MCF 10A (cell line): ENCODE data around the gene OR2V2. TPM values are rescaled to one million over a fixed set of nuclear protein-coding genes. Genes with fewer than 3 reads are reported as not detected.

Experiments
- BruUV-seq: library from RNA; stranded (reverse); fragments of 400-500 nt; replicated peaks from 2 replicates; lab custom pipeline; 2021; lab: Mats Ljungman, UMichigan
- CTCF ChIA-PET: fragments of 300-600 bp; sonication (Branson Sonifier 250); formaldehyde crosslinking; extraction: SDS; loops from one replicate; lab custom pipeline; 2021; ENCODE audit warnings: antibody characterized with exemption, inconsistent platforms; lab: Yijun Ruan, JAX
- POLR2A ChIA-PET: fragments of 300-600, 350-650 bp; sonication (Branson Sonifier 250); formaldehyde crosslinking; extraction: SDS; loops from one replicate; lab custom pipeline; 2020; ENCODE audit warnings: antibody characterized with exemption, inconsistent platforms; lab: Yijun Ruan, JAX
- DNase-seq: peaks from one replicate; pipeline ENCODE4 v3.0.0-alpha.2; 2018; ENCODE audit not compliant: unreplicated experiment
- H3K27ac Mint-ChIP-seq: one replicate; pipeline ENCODE4 v1.8.0; 2022; ENCODE audit warnings: mild to moderate bottlenecking, low read depth, mixed read lengths; ENCODE audit not compliant: unreplicated experiment
- H3K27me3 Mint-ChIP-seq: one replicate; pipeline ENCODE4 v1.8.0; 2022; ENCODE audit warnings: mixed read lengths; ENCODE audit not compliant: insufficient read depth, unreplicated experiment
- H3K36me3 Mint-ChIP-seq: one replicate; pipeline ENCODE4 v1.8.0; 2022; ENCODE audit warnings: mild to moderate bottlenecking, moderate library complexity, mixed read lengths; ENCODE audit not compliant: insufficient read depth, unreplicated experiment
- H3K4me1 Mint-ChIP-seq: one replicate; pipeline ENCODE4 v1.8.0; 2022; ENCODE audit warnings: mixed read lengths; ENCODE audit not compliant: insufficient read depth, unreplicated experiment
- H3K4me3 Mint-ChIP-seq: one replicate; pipeline ENCODE4 v1.8.0; 2022; ENCODE audit warnings: mild to moderate bottlenecking, moderate library complexity, mixed read lengths; ENCODE audit not compliant: unreplicated experiment
- H3K9me3 Mint-ChIP-seq: one replicate; pipeline ENCODE4 v1.8.0; 2022; ENCODE audit warnings: mixed read lengths; ENCODE audit not compliant: unreplicated experiment
- CTCF ChIP-seq: fragments of 200-600 bp; IDR thresholded peaks from one replicate; pipeline ENCODE4 v1.8.0; 2022; ENCODE audit warnings: antibody characterized with exemption, mild to moderate bottlenecking; ENCODE audit not compliant: unreplicated experiment
- intact Hi-C: fragments of 100-400 bp; cut with micrococcal nuclease; formaldehyde crosslinking; loops from 2 replicates; pipeline ENCODE4 v1.14.1; 2022
- total RNA-seq: library from RNA; stranded (reverse); gene quantifications from 2 replicates; pipeline ENCODE4 v1.2.3, GENCODE V29; 2022

OR2V2 gene
- total RNA-seq, 1 experiment from 2014 or later = not detected

DNA sequence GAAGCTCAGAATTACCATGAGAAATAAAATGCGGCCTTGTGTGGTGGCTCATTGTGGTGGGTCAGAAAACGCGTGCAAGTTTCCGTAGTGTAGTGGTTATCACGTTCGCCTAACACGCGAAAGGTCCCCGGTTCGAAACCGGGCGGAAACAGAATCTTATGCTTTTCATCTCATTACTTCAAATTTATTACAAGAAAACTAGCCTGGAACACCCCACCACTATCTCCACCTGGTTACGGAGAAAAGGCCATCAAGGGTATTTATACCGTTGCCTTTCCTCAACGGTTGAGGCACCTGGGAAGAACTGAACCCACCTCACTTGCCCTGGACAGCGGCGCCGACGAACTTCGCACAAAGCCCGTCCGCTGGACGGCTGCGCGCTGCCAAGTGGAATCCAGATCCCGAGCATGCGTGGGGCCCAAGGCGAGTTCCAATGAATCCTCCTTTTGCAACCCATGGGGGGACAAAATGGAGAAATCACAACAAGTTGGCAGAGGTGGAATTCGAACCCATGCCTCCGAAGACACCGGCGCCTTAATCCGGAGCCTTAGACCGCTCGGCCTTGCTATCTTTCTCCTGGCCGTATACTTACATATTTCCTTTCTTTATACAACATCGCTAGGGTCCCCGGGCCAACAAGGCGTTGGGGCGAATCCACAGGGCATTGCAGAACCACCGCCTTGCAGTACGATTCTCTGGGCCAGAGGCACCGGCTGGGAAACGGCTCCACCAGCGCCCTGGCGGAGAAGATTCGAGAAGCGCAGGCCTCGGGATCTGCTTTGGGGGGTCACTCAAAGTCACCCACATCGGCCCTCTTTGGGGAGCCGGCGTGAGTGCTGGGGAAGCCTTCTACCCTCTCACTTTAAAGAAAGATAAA lies 16.9 kb downstream of the OR2V2 start:
- no peaks in the 10 kb centered on the region for H3K27me3 Mint-ChIP-seq
- no peak for TF ChIP-seq CTCF
- DNase-seq = peak; percentile 30
- POLR2A ChIA-PET = interaction anchor here (0.6 to 2.4 kb wide), 4 partner anchors 9 to 362 kb away, joined by 3 to 8 read pairs (median 3); no protein-coding TSS in a partner anchor
- intact Hi-C loops = no loop called here
- no peaks in the 10 kb centered on the region for H3K9me3 Mint-ChIP-seq
- H3K4me1 Mint-ChIP-seq = peaks cover 25% of the 10 kb centered on the region
- BruUV-seq = no TSS peak
- H3K36me3 Mint-ChIP-seq = peaks cover 6% of the 10 kb centered on the region
- no peak overlapping the region for H3K27ac Mint-ChIP-seq
- CTCF ChIA-PET = interaction anchor here (0.6 kb wide), 1 partner anchor 26 kb away, joined by 3 read pairs; no protein-coding TSS in a partner anchor
- H3K4me3 Mint-ChIP-seq = no peak overlapping the region

DNA sequence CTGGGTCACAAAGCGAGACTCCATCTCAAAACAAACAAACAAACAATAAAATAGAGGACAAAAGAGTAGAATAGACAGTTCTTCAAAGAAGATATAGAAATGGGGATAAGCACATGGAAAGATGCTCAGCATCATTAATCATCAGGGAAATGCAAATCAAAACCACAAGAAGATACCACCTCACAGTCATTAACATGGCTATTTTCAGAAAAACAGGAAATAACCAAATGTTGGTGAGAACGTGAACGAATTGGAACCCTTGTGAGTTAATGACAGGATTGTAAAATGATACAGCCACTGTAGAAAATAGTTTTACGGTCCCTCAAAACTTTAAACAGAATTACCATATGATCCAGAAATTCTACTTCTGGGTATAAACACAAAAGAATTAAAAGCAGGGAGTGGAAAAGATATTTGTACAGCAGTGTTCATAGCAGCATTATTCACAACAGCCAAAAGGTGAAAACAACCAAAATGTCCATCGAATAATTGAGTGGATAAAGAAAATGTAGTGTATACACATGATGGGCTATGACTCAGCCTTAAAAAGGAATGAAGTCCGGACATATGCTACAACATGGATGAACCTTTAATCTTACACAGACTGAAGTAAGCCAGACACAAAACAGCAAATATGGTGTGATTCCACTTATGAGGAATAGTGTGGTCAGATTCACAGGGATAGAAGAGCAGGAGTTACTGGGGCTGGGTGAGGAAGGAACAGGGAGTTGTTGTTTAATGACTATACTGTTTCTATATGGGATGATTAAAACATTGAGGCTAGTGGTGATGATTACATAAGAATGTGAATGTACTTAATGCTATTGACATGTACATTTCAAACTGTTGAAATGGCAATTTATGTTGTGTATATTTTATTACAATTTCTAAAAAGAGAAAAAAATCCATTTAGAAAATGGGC lies 19.7 kb downstream of the OR2V2 start:
- H3K36me3 Mint-ChIP-seq = no peaks in the 10 kb centered on the region
- ChIA-PET CTCF (interaction anchor here (0.6 to 1.5 kb wide), 3 partner anchors 17 to 298 kb away, joined by 3 to 8 read pairs (median 6); no protein-coding TSS in a partner anchor), POLR2A (interaction anchor here (1.5 kb wide), 1 partner anchor 40 kb away, joined by 3 read pairs; no protein-coding TSS in a partner anchor)
- TF ChIP-seq CTCF = no peak
- H3K9me3 Mint-ChIP-seq = no peaks in the 10 kb centered on the region
- intact Hi-C loops = no loop called here
- H3K4me3 Mint-ChIP-seq = no peak overlapping the region
- H3K4me1 Mint-ChIP-seq = peaks cover 33% of the 10 kb centered on the region
- BruUV-seq = no TSS peak
- H3K27me3 Mint-ChIP-seq = no peaks in the 10 kb centered on the region
- DNase-seq = no peak
- H3K27ac Mint-ChIP-seq = no peak overlapping the region

- intact Hi-C loops = no loop called here
- H3K27me3 Mint-ChIP-seq = no peaks in the 10 kb centered on the region
- H3K4me1 Mint-ChIP-seq = peaks cover 35% of the 10 kb centered on the region
- no peaks in the 10 kb centered on the region for H3K36me3 Mint-ChIP-seq
- CTCF ChIA-PET = interaction anchor here (1.4 to 3.6 kb wide), 3 partner anchors 9 to 299 kb away, joined by 6 to 16 read pairs (median 8); no protein-coding TSS in a partner anchor
- peak; percentile 54 for DNase-seq
- POLR2A ChIA-PET = interaction anchor here (0.6 to 2.5 kb wide), 7 partner anchors 21 to 387 kb away, joined by 3 to 14 read pairs (median 3); partner anchors contain the start of gene RACK1
- H3K9me3 Mint-ChIP-seq = no peaks in the 10 kb centered on the region
- no peak overlapping the region for H3K27ac Mint-ChIP-seq
- no peak overlapping the region for H3K4me3 Mint-ChIP-seq
- no TSS peak for BruUV-seq
- TF ChIP-seq CTCF = peak; percentile 73
Measured at GRCh38 chr5:181167814-181168488, 20.6 kb downstream of the OR2V2 start.
